Lung microvascular endothelial cell (primary cell): Measurements from ENCODE around the gene MADCAM1. TPM values are rescaled to one million over a fixed set of nuclear protein-coding genes. Genes with fewer than 3 reads are reported as not detected.

Experiments
- DNase-seq, 2 donors: peaks; one replicate each; pipeline versions ENCODE4 v3.0.0 to v3.0.0-alpha.2; 2010; ENCODE audit warnings: low read depth in 2 of 2
- total RNA-seq: library from RNA; depleted of rRNA; stranded (reverse); fragments of >200 nt; gene quantifications from 2 replicates; pipeline ENCODE4 v1.2.1, GENCODE V29; 2014

MADCAM1 gene
- total RNA-seq, 1 donor from 2014 or later, result under 0.01 TPM

DNA sequence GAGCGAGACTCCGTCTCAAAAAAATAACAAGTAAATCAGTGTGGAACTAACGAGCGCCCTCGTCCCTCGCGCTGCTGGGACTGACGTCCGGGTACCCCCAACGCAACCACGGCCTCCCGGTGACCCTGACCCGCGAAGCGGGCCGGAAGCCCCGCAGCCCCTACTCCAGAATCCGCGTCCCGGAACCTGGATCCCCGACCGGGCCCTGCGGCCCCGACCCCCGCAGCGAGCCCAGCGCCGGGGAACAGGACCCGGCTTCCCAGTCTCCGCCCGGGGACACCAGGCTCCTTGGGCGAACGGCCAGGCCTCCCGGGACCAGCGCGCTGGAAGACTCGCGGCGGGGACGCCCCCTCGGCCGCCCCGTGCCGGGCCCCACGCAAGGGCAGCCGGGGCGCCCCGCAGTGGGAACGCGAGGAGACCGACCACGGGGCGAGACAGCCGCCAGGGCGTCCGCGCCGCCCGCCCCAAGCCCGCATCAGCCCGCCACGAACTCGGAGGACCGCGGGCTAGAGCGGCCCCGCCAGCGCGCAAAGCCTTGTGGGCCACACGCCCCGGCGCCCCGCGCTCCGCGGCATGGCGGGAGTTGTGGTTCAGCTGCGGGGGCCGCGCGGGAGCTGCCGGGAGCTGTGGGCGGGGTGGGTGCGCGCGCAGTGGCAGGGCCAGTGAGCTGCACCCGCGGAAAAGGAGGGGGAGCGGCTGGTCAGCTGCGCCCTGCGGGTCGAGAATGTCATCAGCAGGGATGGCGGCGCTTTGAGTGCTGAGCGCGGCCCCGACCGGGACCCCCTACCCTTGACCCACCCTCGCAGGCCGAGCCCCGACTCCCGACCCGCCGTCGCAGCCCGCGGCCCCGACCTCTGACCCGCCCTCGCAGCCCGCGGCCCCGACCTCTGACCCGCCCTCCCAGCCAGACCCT, 7.5 kb upstream of the MADCAM1 start:
- peak; percentile 96 to 98 for DNase-seq

DNA sequence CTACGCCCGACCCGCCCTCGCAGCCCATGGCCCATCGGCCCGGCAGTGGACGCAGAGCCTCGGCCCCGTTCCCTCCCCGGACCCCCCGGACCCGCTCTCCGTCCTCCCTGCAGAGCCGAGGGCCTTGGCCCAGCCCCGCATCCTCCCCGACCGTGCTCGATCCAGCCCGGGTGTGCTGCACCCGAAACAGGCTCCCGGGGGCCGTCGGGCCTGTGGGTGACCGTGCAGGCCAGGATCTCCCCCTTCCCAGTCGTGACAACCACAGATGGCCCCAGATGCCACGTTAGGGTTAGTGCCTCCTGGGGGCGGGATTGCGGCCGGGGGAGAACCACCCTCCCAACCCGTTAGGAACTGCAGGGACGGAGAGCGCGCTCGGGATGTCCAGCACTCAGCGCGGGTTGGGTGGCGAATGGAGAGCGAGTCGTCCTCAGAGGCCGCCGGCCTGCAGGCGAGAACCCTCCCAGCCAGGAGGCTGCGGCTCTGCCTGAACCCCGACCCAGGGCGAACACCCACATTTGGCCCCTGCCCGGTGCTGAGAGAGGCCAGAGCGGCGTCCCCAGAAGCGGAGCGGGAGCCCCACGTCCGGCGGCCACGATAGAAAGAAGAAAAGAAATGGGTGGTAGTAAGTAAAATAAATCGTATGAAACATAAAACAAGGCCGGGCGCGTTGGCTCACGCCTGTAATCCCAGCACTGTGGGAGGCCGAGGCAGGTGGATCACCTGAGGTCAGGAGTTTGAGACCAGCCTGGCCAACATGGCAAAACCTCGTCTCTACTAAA, 6.7 kb upstream of the MADCAM1 start:
- peak in 1 of 2 donors; percentile 50 for DNase-seq

DNA sequence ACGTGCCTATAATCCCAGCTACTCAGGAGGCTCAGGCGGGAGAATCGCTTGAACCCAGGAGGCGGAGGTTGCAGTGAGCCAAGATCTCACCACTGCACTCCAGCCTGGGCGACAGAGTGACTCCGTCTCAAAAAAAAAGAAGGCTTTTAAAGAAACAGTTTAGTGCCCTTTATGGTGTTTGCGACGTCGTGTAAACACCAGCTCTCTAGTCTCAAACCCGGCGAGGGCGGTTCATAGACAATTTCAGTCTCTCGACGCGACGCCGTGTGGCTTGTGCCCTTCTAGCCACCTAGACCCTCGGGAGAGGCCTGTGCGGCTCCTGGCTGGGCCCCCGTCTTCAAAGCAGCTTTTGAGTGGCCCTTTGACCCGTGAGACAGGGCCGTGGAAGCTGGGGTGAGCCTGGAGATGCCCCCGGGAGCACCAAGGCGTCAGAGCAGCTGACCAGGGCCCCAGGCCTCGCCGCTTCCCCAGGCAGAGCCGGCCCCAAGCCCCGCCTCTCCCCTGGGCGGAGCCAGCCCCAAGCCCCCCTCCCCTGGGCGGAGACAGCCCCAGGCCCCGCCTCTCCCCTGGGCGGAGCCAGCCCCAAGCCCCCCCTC, 5.0 kb upstream of the MADCAM1 start:
- DNase-seq, result peak in 1 of 2 donors; percentile 49

DNA sequence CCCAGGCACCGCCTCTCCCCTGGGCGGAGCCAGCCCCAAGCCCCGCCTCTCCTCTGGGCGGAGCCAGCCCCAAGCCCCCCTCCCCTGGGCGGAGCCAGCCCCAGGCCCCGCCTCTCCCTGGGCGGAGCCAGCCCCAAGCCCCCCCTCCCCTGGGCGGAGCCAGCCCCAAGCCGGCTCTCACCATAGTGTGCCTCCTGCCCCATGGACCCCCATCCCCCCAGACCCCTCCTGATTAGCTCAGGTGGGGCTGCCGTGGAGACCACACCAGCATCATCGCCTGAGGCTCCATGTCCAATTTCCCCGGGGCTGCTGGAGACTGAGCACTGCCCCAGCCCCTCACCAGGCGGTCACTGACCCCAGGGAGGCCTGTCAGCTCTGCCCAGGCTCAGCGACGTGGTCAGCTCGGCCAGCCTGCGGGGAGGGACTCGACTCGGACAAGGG, 4.2 kb upstream of the MADCAM1 start:
- DNase-seq, result no peak

DNA sequence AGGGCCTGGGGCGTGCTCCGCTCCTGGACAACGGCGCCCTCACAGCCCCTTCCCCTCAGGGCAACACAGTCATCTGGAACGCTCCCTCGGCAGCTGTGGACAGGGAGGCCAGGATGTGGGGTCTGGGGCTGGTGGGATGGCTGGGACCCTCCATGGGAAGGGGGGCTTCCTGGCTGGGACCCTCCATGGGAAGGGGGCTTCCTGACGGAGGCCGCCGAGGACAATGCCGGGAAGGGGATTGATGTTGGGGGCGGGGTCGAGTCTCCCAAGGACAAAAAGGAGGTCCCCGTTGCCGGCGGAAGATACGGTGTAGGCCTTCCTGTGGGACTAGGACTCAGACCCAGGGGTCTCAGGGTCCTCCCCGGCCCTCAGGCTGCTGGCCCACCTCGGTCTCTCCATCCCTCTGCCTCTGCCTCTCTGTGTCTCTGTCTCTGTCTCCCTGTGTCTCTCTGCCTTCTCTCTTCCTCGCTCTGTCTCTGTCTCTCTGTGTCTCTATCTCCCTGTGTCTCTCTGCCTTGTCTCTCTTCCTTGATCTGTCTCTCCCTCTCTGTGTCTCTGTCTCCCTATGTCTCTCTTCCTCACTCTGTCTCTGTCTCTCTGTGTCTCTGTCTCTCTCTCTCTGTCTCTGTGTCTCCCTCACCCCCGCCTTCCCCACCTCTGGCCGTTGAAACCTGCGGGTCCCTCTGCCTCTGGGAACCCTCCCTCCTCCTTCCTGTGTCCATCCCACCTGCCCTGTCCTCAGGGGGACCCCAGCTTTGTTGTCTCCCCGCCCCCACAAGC, 2.7 kb upstream of the MADCAM1 start:
- no peak for DNase-seq

DNA sequence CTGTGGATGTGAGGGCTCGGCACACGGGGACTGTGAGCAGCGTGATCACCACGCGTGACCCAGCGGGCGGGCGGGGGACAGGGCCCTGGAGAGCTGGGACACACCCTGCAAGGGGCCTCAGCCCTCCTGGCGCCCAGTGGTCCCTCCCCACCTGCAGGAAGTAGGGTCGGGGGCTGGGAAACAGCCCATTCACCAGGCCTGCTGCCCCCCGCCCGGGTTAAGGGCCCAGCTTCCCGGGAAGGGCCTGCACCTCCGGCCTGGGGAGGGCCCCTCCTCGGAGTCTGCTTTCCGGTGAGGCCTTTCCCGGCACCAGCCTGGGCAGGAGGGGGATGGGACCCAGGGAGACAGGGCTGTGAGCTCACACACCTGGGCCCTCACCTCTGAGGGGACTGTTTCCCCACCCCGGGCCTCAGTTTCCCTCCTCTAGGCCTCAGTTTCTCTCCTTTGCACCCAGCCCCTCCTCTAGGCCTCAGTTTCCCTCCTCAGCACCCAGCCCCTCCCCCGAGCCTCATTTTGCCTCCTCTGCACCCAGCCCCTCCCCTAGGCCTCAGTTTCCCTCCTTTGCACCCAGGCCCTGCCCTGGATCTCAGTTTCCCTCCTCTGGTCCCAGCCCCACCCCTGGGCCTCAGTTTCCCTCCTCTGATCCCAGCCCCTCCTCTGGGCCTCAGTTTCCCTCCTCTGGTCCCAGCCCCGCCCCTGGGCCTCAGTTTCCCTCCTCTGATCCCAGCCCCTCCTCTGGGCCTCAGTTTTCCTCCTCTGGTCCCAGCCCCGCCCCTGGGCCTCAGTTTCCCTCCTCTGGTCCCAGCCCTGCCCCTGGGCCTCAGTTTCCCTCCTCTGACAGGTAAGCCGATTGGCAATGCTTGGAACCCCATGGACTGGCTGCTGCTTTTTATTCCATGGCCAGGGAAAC, 1.9 kb upstream of the MADCAM1 start:
- no peak for DNase-seq

DNA sequence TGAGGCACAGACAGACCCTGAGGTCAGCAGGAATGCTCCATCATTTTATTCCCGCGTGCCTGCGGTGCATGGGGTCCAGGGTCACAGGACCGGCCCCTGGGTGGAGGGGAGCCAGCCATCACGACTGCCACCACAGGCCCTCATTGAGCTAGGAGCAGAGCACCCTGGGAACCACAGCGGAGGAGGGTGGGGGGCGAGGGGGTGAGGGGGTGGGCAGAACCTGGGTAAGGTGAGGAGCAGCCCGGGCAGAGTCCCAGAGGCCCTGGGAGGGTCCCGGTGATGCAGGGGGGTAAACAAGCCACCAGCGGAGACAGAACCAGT, 1.2 kb upstream of the MADCAM1 start:
- DNase-seq, result no peak

DNA sequence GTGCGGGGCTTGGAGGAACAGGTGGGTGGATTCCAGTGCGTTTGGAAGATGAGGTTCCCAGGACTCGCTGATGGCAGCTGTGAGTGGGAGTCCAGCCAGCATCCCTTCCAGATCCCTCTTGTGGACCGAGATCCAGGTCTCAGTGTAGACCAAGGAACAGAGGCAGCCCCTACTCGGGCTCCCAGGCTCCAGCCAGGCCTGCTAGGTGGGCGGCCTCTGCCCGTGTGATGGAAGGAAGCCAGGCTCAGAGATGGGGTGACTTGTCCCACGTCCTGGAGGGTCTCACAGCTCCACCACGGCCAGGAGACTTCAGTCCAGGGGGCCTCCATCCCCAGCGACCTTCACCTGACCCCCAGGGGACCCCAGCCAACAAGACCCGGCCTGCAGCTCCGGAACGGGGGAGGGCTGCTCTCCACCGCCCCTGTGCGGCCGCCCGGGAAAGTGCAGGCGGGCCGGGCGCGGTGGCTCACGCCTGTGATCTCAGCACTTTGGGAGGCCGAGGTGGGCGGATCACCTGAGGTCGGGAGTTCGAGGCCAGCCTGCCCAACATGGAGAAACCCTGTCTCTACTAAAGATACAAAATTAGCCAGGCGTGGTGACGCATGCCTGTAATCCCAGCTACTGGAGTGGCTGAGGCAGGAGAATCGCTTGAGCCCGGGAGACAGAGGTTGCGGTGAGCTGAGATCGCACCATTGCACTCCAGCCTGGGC, 729 bp upstream of the MADCAM1 start:
- DNase-seq, result peak; percentile 41 to 53

DNA sequence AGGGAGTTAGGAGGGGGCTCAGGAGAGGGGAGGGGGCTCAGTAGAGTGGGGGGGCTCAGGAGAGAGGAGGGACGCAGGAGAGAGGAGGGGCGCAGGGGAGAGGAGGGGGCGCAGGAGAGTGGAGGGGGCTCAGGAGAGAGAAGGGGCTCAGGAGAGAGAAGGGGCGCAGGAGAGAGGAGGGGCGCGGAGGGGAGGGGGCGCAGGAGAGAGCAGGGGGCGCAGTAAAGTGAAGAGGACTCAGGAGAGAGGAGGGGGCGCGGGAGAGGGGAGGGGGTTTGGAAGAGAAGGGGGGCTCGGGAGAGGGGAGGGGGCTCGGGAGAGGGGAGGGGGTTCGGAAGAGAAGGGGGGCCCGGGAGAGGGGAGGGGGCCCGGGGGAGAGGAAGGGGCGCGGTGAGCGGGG, 700 bp downstream of the MADCAM1 start:
- DNase-seq, result no peak

DNA sequence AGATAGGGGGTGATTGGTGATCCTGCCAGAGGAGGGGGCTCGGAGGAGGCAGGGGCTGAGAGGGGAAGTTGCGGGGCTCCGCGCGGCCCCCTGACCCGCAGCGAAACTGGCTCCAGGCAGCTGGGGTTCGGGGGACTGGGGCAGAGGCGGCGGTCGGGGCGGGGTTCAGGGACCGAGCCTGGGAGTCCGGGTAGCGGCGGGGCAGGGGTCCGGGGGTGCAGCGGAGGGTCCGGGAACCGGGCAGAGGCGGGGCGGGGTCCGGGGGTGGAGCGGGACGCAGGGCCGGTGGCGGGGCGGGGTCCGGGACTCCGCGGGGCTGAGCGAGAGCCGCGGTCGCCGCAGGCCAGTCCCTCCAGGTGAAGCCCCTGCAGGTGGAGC, 1.2 kb downstream of the MADCAM1 start:
- no peak for DNase-seq

DNA sequence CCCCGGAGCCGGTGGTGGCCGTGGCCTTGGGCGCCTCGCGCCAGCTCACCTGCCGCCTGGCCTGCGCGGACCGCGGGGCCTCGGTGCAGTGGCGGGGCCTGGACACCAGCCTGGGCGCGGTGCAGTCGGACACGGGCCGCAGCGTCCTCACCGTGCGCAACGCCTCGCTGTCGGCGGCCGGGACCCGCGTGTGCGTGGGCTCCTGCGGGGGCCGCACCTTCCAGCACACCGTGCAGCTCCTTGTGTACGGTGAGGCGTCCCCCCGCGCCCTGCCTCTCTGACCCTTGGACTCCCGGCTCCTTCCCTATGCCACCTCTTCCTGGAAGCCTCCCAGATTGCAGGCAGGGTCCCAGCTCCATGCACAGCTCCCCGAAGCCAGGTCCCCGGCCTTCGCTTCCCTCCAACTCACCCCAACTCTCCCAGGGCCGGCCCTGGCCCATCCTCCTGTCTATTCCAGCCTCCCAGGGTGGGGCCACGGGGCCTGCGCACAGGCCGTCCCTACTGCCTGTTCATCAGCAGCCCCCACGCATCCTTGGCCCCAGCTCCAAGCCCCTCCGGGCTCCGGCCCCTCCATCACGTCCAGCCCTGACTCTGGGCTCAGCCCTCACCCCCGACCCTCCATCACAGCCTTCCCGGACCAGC, 1.7 kb downstream of the MADCAM1 start:
- DNase-seq, result no peak

DNA sequence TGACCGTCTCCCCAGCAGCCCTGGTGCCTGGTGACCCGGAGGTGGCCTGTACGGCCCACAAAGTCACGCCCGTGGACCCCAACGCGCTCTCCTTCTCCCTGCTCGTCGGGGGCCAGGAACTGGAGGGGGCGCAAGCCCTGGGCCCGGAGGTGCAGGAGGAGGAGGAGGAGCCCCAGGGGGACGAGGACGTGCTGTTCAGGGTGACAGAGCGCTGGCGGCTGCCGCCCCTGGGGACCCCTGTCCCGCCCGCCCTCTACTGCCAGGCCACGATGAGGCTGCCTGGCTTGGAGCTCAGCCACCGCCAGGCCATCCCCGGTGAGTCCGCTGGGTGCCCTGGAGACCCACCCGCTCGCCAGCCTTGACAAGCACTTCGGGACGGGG, 2.2 kb downstream of the MADCAM1 start:
- no peak for DNase-seq

DNA sequence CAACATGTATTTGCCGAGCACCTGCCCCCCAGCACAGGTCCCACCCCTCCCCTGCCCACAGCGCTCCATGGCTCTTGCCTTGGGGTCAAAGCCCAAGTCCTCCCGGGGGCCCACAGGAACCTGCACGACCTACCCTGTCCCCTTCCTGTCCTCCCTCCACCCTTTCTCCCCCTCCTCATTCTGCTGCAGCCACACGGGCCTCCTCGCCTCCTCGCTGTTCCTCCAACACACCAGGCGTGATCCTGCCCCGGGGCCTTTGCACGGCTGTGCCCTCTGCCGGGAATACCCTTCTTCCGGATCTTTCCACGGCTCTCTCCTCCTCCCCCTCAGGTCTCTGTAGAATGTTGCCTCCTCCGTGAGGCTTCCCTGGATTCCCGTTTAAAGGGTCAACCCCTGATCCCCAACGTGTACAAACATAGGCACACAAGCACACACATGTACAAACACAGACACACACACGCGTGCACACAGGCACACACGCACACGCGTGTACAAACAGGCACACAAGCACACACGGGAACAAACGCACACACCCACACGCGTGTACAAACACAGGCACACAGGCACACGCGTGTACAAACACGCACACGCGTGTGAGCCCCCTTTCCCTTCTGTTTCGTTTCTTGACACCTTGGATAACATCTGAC, 2.8 kb downstream of the MADCAM1 start:
- no peak for DNase-seq

DNA sequence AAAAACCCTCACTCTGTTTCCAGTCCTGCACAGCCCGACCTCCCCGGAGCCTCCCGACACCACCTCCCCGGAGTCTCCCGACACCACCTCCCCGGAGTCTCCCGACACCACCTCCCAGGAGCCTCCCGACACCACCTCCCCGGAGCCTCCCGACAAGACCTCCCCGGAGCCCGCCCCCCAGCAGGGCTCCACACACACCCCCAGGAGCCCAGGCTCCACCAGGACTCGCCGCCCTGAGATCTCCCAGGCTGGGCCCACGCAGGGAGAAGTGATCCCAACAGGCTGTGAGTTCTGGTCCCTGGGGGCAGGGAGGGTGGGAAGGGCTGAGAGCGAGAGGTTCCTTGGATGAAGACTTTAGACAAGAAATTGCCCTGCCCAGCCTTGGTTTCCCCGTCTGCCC, 5.4 kb downstream of the MADCAM1 start:
- DNase-seq, result no peak

DNA sequence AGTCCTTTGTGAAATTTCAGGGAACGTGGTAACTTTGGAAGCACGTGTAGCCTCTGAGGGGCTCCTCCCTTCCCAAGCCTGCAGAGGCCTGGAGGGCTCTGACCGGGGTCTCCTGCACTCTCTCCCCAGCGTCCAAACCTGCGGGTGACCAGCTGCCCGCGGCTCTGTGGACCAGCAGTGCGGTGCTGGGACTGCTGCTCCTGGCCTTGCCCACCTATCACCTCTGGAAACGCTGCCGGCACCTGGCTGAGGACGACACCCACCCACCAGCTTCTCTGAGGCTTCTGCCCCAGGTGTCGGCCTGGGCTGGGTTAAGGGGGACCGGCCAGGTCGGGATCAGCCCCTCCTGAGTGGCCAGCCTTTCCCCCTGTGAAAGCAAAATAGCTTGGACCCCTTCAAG, 8.3 kb downstream of the MADCAM1 start:
- no peak for DNase-seq

DNA sequence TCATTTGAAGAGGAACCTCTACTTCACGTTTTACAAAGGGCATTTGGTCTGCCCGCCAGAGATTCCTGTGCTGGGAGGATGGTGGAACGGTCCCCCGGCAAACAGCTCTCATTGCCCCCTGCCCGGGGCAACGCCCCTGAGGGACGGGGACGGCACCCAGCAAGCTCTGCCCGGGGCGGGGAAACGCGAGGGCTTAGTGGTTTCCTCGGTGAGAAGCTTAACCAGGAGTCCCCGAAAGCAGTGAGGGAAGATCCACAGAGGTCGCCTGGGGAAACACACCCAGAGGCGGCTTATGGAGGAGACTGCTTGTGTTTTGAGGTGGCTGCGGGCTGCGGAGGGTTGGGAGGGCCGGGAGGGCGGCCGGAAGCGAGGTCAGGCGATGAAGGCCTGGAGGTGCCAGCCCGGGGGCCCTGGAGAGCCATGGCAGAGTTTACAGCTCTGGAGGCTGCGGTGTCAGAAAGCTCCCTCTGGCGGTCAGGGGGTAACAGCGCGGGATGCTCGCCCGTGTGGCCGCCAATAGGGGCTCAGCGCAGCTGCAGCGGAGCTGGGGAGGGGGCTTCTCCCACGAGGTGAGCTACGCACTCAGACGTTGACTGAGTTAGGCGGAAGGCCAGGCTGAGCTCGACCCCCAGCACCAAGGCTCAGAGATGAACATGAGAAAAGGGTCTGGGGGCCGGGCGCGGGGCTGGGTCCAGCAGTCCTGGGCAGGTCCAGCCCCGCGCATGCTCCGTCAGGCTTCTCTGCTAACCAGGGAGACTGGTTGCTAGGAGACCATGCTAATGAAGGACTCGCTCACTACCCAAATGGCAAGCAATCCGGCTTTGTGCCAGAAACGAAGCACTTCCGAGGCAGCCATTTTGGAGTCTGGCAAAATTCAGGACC, 10.4 kb downstream of the MADCAM1 start:
- DNase-seq, result peak; percentile 89 to 91

DNA sequence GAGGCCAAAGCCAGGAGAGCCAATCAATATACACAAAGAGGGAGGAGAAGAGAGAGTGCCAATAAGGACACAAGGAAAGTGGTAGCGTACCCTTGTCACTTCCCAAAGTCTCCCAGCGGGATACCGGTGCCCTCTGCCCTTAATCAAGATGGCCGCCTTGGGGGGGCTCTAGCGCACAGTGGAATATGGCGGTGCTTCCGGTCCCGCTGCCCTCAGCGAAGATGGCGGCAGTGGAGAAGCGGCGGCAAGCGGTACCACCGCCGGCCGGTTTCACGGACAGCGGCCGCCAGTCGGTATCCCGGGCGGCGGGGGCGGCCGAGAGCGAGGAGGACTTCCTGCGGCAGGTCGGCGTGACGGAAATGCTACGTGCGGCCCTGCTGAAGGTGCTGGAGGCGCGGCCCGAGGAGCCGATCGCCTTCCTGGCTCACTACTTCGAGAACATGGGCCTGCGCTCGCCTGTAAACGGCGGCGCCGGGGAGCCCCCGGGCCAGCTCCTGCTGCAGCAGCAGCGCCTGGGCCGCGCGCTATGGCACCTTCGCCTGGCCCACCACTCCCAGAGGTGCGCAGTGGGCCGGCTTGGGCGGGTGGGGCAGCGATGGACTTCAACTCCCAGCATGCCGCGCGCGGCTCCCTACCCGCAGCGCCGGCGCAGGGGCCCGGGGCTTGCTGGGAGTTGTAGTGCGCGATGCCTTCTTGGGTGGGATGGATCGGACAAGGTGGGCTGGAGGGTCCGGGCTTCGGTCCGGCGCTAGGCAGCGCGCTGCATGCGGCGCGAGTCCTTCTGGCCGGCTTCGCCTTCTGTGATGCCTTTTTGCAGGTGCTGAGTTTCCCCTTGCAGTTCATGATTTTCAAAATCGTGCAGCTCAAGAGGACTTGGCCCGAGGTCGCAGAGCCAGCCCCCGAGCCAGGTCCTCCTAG, 11.3 kb downstream of the MADCAM1 start, which contains the start of gene TPGS1:
TPGS1 (plus strand) TSS at position 212 of the 918 bp plus-strand sequence; CDS start at position 222, 10 bp downstream.
- DNase-seq, result peak; percentile 100
